GM11168 (cell line): ENCODE measurements around the gene MED23.

Experiments used
- in situ Hi-C: fragments of 300-500 bp; cut with MboI; formaldehyde crosslinking; loops from one replicate; pipeline ENCODE4 v1.12.0; 2022; ENCODE audit warnings: low sequenced_read_pairs; ENCODE audit not compliant: unreplicated experiment

MED23 gene

GRCh38 chr6:131575834-131576478, 52.1 kb downstream of the MED23 start:
- in situ Hi-C loops = no loop called here

- in situ Hi-C loops = no loop called here
These were observed 53.4 kb downstream of the MED23 start for GRCh38 chr6:131574686-131575085.

- in situ Hi-C loops = no loop called here
These were observed 53.9 kb downstream of the MED23 start for GRCh38 chr6:131574133-131574532.

GRCh38 chr6:131572686-131573415, 55.2 kb downstream of the MED23 start, which contains the start of gene ARG1:
Gene ARG1 (plus strand): TSS chr6:131573226. CDS start chr6:131573283, 57 bp downstream.
- in situ Hi-C loops = no loop called here

GRCh38 chr6:131568726-131569125, 59.3 kb downstream of the MED23 start:
- in situ Hi-C loops = no loop called here

- in situ Hi-C loops = no loop called here
These were observed 63.0 kb downstream of the MED23 start for GRCh38 chr6:131565056-131565455.

- in situ Hi-C loops = no loop called here
These were observed 65.9 kb downstream of the MED23 start for GRCh38 chr6:131561925-131562707.

- in situ Hi-C loops = no loop called here
These were observed 69.1 kb downstream of the MED23 start for GRCh38 chr6:131558922-131559321.

DNA sequence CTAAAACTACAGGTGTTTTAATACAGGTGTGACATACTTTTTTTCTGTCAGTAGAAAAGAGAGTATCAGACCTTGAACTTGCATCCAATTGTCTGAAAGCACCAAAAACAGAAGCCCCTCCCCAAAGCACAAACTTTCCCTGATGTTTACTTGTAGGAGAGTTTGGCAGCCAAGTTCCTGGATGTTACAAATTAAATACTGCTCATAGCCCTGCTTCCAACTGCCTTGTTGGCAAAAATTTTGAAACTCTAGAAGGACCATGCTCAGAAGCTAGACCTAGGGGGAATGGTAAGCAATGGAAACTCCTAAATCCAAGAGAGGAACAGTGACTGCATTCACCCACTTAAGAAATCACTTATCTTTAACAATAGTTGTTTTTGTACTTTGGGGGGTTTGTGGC, 72.0 kb downstream of the MED23 start:
- in situ Hi-C loops = no loop called here

DNA sequence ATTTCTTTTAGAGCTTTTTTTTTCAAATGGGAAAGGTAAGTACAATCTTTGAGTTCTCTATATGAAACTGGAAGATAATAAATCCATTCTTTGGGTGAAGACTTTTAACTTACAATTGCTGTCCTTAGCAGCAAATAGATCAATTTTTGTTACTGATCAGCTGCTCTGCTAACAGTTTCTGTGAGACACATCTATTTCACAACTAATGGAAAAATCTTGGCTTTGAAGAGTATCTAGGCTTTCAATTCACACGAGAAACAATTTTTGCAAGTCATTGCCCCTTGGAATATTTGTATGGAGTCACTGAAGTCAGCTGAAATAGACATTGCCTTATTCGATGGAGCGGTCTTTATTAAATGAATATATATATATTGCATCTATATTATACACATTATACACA, 75.5 kb downstream of the MED23 start:
- in situ Hi-C loops = no loop called here

- in situ Hi-C loops = no loop called here
These were observed 76.1 kb downstream of the MED23 start for GRCh38 chr6:131551902-131552301.

- in situ Hi-C loops = loop anchor here (25.0 kb wide), 1 partner anchor 663 kb away; no protein-coding TSS in a partner anchor
These were observed 78.2 kb downstream of the MED23 start for GRCh38 chr6:131549811-131550210.

- in situ Hi-C loops = loop anchor here (25.0 kb wide), 1 partner anchor 661 kb away; no protein-coding TSS in a partner anchor
These were observed 79.6 kb downstream of the MED23 start for GRCh38 chr6:131548441-131548840.

DNA sequence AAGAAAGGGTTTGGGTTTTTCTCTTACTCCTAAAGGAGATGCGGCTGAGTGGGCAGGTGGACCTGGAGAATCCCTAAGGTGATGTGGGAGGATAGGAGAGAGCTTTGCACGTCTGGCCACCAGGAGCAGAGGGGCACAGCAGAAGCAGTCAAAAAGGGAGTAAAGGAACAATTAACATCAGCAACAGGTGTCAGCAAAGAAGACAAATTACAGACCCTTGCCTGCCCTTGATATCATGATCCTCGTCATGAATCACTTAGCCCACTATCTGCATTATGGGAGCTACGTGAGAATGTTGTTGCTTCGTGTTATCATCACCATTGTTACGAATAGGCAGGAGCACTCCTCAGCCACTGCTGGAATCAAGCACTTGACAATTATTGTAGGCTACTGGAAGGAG, 80.6 kb downstream of the MED23 start:
- in situ Hi-C loops = loop anchor here (25.0 kb wide), 1 partner anchor 660 kb away; no protein-coding TSS in a partner anchor

DNA sequence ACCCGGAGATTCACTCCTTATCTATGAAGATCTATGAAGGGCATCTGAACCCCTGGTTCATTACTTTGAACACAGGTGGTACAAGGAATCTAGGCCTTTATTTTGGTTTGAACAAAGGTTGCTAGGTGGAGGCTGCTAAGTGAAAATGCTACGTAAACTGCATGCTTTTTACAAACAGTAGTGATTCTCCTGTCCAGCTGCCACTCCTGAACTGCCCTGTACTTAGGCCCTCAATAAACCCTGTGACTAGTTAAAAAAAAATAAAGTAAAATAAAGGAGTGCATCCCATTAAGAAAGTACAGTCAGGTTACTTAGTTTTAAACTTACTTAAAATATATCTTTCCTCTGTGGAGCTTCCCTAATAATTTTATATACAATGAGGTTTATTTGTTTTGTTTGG, 82.7 kb downstream of the MED23 start:
- in situ Hi-C loops = loop anchor here (25.0 kb wide), 1 partner anchor 658 kb away; no protein-coding TSS in a partner anchor

DNA sequence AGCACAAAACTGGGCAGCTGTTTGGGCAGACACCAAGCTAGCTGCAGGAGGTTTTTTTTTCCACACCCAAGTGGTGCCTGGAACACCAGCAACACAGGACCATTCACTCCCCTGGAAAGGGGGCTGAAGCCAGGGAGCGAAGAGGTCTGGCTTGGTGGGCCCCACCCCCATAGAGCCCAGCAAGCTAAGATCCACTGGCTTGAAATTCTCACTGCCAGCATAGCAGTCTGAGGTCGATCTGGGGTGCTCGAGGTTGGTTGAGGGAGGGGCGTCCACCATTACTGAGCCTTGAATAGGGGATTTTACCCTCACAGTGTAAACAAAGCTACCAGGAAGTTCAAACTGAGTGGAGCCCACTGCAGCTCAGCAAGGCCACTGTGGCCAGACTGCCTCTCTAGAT, 89.4 kb downstream of the MED23 start:
- in situ Hi-C loops = loop anchor here (10.0 to 25.0 kb wide), 2 partner anchors 344 to 651 kb away; no protein-coding TSS in a partner anchor

DNA sequence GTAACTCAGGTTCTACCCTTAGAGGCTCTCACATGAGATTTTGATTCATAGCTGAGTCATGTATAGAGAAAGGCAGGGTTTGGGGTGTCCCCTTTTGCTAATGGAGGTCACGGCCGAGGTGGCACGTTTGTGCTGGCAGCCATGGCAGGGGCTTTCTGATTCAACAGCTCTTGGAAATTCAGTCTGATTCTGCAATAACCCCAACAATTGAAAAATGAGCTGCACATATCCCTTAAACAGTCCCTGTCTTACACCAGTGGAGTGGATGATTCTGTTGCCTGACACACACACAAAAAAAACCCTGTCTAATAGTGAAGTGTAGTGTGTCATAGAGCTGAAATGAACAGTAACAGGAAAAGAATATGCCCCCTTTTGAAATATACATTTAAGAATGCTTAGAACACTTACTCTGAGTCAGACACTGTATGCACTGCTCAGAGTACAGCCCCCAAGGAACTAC, 95.4 kb downstream of the MED23 start:
- in situ Hi-C loops = loop anchor here (10.0 to 25.0 kb wide), 2 partner anchors 338 to 645 kb away; no protein-coding TSS in a partner anchor

GRCh38 chr6:131531681-131532080, 96.4 kb downstream of the MED23 start:
- in situ Hi-C loops = loop anchor here (10.0 to 25.0 kb wide), 2 partner anchors 337 to 644 kb away; no protein-coding TSS in a partner anchor

DNA sequence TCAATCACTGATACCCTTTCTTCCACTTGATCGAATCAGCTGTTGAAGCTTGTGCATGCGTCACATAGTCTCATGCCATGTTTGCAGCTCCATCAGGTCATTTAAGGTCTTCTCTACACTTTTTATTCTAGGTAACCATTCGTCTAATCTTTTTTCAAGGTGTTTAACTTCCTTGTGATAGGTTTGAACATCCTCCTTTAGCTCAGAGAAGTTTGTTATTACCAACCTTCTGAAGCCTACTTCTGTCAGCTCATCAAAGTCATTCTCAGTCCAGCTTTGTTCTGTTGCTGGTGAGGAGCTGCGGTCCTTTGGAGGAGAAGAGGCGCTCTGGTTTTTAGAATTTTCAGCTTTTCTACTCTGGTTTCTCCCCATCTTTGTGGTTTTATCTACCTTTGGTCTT, 97.1 kb downstream of the MED23 start:
- in situ Hi-C loops = loop anchor here (10.0 to 25.0 kb wide), 2 partner anchors 336 to 644 kb away; no protein-coding TSS in a partner anchor

DNA sequence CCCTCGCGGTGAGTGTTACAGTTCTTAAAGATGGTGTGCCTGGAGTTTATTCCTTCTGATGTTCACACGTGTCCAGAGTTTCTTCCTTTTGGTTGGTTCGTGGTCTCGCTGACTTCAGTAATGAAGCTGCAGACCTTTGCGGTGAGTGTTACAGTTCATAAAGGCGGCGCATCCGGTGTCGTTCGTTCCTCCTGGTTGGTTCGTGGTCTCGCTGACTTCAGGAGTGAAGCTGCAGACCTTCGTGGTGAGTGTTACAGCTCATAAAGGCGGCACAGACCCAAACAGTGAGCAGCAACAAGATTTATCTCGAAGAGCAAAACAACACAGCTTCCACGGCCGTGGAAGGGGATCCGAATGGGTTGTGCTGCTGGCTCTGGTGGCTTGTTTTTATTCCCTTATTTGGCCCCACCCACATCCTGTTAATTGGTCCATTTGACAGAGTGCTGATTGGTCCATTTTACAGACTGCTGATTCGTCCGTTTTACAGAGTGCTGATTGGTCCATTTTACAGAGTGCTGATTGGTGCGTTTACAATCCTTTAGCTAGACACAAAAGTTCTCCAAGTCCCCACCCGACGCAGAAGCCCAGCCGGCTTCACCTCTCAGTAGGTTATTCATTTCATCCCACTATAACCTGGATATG, 103.2 kb downstream of the MED23 start:
- in situ Hi-C loops = loop anchor here (25.0 kb wide), 1 partner anchor 638 kb away; no protein-coding TSS in a partner anchor
